GM20000 (cell line): ENCODE results near the gene DOP1B.

ENCODE experiments used
- DNase-seq: peaks from one replicate; pipeline ENCODE4 v3.0.0; 2012; ENCODE audit warnings: low spot score
- CTCF ChIP-seq: IDR thresholded peaks from 2 replicates; pipeline ENCODE4 v1.5.1; 2012; ENCODE audit warnings: mild to moderate bottlenecking, control low read depth; ENCODE audit errors: extremely low read depth, missing control alignments

The DOP1B gene

GRCh38 chr21:36162631-36163030 lies 6.0 kb downstream of the DOP1B start:
- no peak for TF ChIP-seq CTCF
- no peak for DNase-seq

GRCh38 chr21:36163750-36164741 lies 7.4 kb downstream of the DOP1B start:
- DNase-seq, result no peak

GRCh38 chr21:36165356-36165755 lies 8.7 kb downstream of the DOP1B start:
- DNase-seq, result no peak
- TF ChIP-seq CTCF, result no peak

More at GRCh38 chr21:36163750-36164741, 7.4 kb downstream of the DOP1B start:
- no peak for TF ChIP-seq CTCF

GRCh38 chr21:36166705-36167104 lies 10.1 kb downstream of the DOP1B start:
- DNase-seq, result no peak
- TF ChIP-seq CTCF, result no peak

GRCh38 chr21:36167541-36167940 lies 10.9 kb downstream of the DOP1B start:
- TF ChIP-seq CTCF, result no peak
- no peak for DNase-seq

GRCh38 chr21:36169470-36170128 lies 13.0 kb downstream of the DOP1B start:
- no peak for DNase-seq
- TF ChIP-seq CTCF, result no peak

GRCh38 chr21:36170823-36171222 lies 14.2 kb downstream of the DOP1B start:
- TF ChIP-seq CTCF, result no peak
- DNase-seq, result no peak
